Upper lobe of left lung (tissue), 4 donors: ENCODE data around the gene HSPB8.

ENCODE experiments used
- POLR2A ChIP-seq, 4 donors: fragments of 450-650 bp; IDR thresholded peaks; one replicate each; pipeline ENCODE4 v1.5.1; 2016 to 2017; ENCODE audit warnings: antibody characterized with exemption in 4 of 4, mild to moderate bottlenecking in 2 of 4
- TF ChIP-seq, protein P1 (sequence below), 6 experiments: fragments of 450-650 bp in 4 of 6; fragments of 200-600 bp in 2 of 6; sonication (generic) in 2 of 6; IDR thresholded peaks; one replicate each; pipeline ENCODE4 v1.5.1; 2016 to 2019; ENCODE audit warnings: antibody characterized with exemption in 6 of 6

DNA sequence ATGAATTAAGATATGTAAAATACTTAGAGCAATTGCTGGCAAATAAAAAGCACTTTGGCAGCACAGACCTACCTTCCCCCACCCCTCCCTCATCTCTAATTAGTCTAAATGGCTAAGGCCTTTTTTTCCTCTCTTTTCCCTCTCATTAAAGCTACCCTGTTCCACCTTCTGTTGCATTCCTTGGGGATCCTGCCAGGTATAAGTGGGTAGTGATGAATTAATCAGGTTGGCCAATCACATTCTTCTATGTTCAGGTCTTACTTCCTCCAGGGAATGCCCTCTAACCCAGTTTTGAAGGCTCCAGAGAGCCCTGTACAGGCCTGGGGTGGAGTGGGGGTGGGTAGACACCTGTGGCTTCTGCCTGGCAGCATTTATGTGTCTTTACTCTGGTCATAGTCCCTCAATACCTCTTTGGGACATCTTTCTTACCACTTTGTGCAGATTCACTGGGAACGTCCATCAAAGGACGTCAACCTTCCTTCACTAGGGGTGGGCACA lies 28.4 kb downstream of the HSPB8 start:
- TF ChIP-seq, protein P1, sequence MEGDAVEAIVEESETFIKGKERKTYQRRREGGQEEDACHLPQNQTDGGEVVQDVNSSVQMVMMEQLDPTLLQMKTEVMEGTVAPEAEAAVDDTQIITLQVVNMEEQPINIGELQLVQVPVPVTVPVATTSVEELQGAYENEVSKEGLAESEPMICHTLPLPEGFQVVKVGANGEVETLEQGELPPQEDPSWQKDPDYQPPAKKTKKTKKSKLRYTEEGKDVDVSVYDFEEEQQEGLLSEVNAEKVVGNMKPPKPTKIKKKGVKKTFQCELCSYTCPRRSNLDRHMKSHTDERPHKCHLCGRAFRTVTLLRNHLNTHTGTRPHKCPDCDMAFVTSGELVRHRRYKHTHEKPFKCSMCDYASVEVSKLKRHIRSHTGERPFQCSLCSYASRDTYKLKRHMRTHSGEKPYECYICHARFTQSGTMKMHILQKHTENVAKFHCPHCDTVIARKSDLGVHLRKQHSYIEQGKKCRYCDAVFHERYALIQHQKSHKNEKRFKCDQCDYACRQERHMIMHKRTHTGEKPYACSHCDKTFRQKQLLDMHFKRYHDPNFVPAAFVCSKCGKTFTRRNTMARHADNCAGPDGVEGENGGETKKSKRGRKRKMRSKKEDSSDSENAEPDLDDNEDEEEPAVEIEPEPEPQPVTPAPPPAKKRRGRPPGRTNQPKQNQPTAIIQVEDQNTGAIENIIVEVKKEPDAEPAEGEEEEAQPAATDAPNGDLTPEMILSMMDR (IDR thresholded peaks at IDR 0.05), result no peak
- no peak for TF ChIP-seq POLR2A (IDR thresholded peaks at IDR 0.05)
